Bone marrow (tissue), 2 donors: ENCODE results near the gene OR13G1.
A peak's percentile ranks its signal among the peaks of the same experiment; 100 is the strongest.
"Not testable (repeated sequence)": the region's sequence is repeated elsewhere in the genome, so short reads cannot be mapped to it uniquely, and the experiment has no call there.

ENCODE experiments used
- DNase-seq, 2 donors: peaks; one replicate each; lab custom pipeline; 2025; lab: John Stamatoyannopoulos, UW

The OR13G1 gene

GRCh38 chr1:247679639-247680038 lies at the start of gene OR13G1:
OR13G1 (minus strand) TSS chr1:247679739; CDS start chr1:247673041, 6,698 bp downstream.
- no peak for DNase-seq

- no peak for DNase-seq
Observed at GRCh38 chr1:247721222-247721621, 41.7 kb upstream of the OR13G1 start.

- DNase-seq: no peak
Observed at GRCh38 chr1:247716546-247716945, 37.0 kb upstream of the OR13G1 start, which contains the start of gene OR6F1. OR6F1 (minus strand) TSS chr1:247716646; CDS start chr1:247712755, 3,891 bp downstream.

GRCh38 chr1:247713753-247714152 lies 34.2 kb upstream of the OR13G1 start:
- no peak for DNase-seq

GRCh38 chr1:247710681-247711080 lies 31.1 kb upstream of the OR13G1 start:
- not testable (repeated sequence) for DNase-seq

- no peak for DNase-seq
Observed at GRCh38 chr1:247701338-247701737, 21.8 kb upstream of the OR13G1 start.

GRCh38 chr1:247681288-247681897 lies 1.9 kb upstream of the OR13G1 start:
- peak in 1 of 2 donors; percentile 55 for DNase-seq

- DNase-seq: no peak
Observed at GRCh38 chr1:247680171-247680570, 632 bp upstream of the OR13G1 start.

GRCh38 chr1:247669225-247669624 lies 10.3 kb downstream of the OR13G1 start:
- DNase-seq: no peak

- no peak for DNase-seq
Observed at GRCh38 chr1:247656221-247656875, 23.2 kb downstream of the OR13G1 start.

- DNase-seq: no peak
Observed at GRCh38 chr1:247653040-247653439, 26.5 kb downstream of the OR13G1 start.

GRCh38 chr1:247647864-247648263 lies 31.7 kb downstream of the OR13G1 start:
- DNase-seq: no peak

- DNase-seq: no peak
Observed at GRCh38 chr1:247646867-247647266, 32.7 kb downstream of the OR13G1 start.

- no peak for DNase-seq
Observed at GRCh38 chr1:247642742-247643141, 36.8 kb downstream of the OR13G1 start.

GRCh38 chr1:247639381-247639981 lies 40.1 kb downstream of the OR13G1 start:
- DNase-seq: no peak

- no peak for DNase-seq
Observed at GRCh38 chr1:247638781-247639180, 40.8 kb downstream of the OR13G1 start.

GRCh38 chr1:247638011-247638410 lies 41.5 kb downstream of the OR13G1 start:
- no peak for DNase-seq

- no peak for DNase-seq
Observed at GRCh38 chr1:247627951-247628350, 51.6 kb downstream of the OR13G1 start.
